ENCODE results near the gene KCP.

Gene KCP

DNA sequence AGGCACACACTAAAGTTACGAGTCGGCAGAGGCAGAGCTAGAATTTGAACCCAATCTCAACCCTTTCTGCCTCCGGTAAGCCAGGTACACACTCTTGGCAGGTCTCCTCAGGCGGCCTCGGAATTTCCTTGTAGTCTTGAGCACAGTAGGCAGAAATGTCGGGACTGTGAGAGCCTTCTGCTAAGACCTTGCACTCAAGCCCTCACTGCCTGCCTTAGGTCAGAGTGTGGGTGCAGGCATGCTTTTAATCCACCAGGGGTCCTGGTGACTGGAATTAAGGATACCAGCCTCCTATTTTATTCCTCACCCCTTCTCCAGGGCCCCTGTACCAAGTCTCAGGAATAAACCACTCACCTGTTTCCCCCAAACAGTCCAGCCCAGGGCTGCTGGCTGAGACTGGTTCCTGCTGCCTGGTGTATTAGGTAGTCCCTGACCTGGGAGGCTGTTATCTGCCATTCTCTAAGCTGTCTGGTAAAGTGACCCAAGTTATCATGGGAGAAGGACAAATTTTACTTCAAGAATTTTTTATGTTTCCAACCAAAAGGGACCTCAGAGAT, 47.0 kb downstream of the KCP start:
- TF ChIP-seq, protein P1, sequence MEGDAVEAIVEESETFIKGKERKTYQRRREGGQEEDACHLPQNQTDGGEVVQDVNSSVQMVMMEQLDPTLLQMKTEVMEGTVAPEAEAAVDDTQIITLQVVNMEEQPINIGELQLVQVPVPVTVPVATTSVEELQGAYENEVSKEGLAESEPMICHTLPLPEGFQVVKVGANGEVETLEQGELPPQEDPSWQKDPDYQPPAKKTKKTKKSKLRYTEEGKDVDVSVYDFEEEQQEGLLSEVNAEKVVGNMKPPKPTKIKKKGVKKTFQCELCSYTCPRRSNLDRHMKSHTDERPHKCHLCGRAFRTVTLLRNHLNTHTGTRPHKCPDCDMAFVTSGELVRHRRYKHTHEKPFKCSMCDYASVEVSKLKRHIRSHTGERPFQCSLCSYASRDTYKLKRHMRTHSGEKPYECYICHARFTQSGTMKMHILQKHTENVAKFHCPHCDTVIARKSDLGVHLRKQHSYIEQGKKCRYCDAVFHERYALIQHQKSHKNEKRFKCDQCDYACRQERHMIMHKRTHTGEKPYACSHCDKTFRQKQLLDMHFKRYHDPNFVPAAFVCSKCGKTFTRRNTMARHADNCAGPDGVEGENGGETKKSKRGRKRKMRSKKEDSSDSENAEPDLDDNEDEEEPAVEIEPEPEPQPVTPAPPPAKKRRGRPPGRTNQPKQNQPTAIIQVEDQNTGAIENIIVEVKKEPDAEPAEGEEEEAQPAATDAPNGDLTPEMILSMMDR (IDR thresholded peaks at IDR 0.05; ENCODE audit: insufficient read depth, low read depth, low read length, missing control alignments) = peak; percentile 62
- H3K4me3 ChIP-seq (ENCODE audit: low read depth, low read length) = peak overlapping the region; percentile 92
- DNase-seq (ENCODE audit: low read depth) = peak; percentile 80

DNA sequence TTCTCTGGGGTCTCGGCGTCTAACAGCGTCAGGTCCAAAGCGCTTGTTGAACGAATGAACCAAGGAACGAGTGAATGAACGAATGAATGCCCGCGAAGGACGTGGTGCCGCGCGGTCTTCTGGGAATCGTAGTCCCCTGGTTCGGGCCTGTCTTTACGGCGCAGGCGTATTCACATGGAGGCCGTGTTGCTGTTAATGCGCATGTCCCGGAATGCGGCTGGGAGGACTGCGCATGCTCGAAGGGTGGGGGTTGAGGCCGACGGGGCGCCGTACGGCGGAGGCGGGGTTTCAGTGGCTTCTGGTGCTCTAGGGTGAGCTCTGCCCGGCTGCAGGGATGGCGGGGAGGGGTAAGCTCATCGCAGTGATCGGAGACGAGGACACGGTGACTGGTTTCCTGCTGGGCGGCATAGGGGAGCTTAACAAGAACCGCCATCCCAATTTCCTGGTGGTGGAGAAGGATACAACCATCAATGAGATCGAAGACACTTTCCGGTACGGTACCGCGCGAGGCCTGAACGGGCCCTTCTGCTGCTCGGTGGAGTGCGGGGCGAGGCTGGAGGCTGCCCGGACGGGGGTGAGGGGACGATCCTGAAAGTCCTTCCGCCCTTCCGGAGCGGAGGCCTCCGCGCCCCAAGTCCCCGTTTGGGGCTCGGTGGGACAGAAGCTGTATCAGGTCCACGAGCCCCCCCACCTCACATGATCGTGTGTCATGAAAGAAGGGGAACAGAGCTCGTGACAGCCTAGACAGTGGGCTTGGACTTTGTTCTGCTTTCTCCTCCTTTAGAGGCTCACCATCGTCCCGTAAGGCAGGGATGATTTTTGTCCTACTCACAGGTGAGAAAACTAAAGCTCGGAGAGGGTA, 47.7 kb downstream of the KCP start, which contains the start of gene ATP6V1F:
TSS of gene ATP6V1F (plus strand) at position 286 of the 862 bp plus-strand sequence. CDS start at position 335, 49 bp downstream.
- TF ChIP-seq, protein P1 (IDR thresholded peaks at IDR 0.05; ENCODE audit: insufficient read depth, low read depth, low read length, missing control alignments) = no peak
- DNase-seq (ENCODE audit: low read depth) = peak; percentile 98
- H3K4me3 ChIP-seq (ENCODE audit: low read depth, low read length) = peak within 1 kb of the TSS; percentile 92

DNA sequence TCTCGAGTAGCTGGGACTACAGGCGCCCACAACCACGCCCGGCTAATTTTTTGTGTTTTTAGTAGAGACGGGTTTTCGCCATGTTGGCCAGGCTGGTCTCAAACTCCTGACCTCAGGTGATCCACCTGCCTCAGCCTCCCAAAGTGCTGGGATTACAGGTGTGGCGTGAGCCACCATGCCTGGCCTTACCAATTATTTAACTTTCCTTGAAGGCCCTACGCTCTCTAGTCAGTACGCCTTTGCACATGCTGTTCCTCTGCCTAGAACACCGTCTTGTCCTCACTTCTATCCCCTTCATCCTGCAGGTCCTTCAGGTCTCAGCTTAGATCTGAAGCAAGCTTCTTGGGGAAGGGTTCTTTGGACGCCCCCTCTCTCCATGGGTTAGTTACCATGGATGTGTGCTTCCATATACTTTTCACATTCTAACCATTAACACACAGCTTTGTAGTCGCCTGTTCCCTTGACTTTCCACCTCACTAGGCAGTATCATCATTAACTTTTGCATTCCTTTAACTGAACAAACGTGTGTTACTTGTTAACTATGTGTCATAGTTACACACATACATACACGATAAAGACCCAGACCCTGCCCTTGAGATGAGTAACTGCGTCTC, 48.4 kb downstream of the KCP start:
- no peak for DNase-seq (ENCODE audit: low read depth)
- TF ChIP-seq, protein P1 (IDR thresholded peaks at IDR 0.05; ENCODE audit: insufficient read depth, low read depth, low read length, missing control alignments) = no peak
- H3K4me3 ChIP-seq (ENCODE audit: low read depth, low read length) = peak overlapping the region; percentile 59

DNA sequence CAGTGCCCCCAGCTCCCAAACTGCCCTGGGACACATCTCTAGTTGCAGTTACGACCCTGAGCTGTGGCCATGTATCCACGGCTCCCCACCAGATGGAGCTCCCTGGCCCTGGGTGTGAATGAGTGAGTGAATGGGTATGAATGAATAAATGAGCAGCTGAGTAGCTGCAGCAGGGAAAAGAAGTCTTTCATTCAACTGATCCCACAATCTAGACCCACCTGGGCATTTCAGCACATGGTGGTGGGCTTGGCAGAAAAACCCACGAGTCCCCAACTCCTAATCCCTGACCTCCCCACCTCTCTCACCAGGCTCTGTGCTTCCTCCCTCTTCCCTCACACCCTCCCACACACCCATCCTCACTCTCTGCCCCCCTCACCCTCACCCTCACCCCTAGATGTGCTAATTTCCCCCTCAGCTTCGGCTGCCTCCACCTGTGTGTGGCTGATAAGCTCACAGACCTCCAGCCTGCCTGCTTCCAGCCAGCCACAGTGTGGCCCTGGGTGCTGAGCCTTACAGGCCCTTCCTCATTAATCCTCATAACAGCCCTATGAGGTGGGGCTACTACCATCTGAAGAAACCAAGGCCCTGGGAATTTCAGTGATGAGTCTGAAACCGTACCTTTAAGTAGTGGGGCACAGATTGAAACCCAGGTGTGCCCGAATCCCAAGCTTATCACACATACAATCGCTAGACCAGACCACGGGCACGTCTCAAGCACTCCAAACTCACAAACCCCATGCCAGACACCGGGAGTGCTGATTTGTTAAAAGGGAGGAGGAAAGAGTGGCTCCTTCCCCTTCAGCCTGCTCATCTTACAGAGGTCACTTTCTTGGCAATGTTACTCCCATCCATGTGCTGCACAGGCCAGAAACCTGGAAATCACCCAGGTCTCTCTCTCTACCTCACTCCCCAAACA, 50.1 kb downstream of the KCP start:
- no peak overlapping the region for H3K4me3 ChIP-seq (ENCODE audit: low read depth, low read length)
- no peak for DNase-seq (ENCODE audit: low read depth)
- TF ChIP-seq, protein P1 (IDR thresholded peaks at IDR 0.05; ENCODE audit: insufficient read depth, low read depth, low read length, missing control alignments) = no peak

DNA sequence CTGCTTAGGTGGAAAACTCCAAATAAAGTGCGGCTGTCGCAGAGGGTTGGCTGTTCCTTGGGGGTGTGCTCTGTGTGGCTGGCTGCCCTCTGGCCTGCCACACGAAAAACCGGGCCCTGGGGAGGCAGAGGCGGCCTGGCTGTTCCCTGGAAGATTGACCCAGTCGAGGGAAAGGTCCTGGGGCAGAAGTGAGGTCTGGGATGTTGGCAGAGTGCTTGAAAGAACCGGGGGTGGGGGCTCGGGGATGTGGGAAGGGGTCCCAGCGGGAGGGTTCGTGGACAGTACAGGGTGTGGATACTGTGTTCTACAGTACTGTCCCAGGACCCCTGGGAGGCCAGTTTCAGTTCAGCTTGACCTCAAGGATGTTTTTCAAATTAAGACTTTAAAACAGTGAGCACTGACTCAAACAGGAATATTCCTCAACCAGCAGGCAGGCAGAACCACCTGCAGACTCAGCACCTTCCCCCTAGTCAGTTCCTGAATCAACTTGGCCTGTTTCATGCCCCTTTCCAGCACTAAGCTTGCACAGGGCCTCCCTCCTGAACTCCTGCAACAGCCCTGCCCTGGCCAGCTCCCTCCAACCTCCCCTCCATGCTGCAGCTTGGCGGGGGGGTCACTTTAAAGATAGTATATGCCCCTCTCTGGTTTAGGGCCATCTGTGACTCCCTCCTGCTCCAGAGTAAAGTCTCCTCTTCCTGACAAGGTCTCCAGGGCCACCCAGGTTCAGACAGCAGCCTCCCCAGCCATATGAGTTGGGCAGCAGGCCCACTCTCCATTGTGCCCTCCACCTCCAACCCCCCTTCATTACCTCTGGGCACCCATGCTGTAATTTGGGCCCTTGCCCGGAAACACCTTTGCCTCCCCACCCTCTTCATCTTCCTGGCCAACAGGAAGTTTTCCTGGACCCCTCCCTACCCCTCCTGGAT, 51.0 kb downstream of the KCP start:
- DNase-seq (ENCODE audit: low read depth) = no peak
- TF ChIP-seq, protein P1 (IDR thresholded peaks at IDR 0.05; ENCODE audit: insufficient read depth, low read depth, low read length, missing control alignments) = no peak
- H3K4me3 ChIP-seq (ENCODE audit: low read depth, low read length) = no peak overlapping the region
